ENCODE data around the gene NQO2. TPM values are rescaled to one million over a fixed set of nuclear protein-coding genes. Genes with fewer than 3 reads are reported as not detected.
"Not testable (repeated sequence)": the region's sequence is repeated elsewhere in the genome, so short reads cannot be mapped to it uniquely, and the experiment has no call there.

Gene NQO2
- total and polyA plus RNA-seq, 2 experiments from 2014 or later: 23.4 to 38.5 TPM

DNA sequence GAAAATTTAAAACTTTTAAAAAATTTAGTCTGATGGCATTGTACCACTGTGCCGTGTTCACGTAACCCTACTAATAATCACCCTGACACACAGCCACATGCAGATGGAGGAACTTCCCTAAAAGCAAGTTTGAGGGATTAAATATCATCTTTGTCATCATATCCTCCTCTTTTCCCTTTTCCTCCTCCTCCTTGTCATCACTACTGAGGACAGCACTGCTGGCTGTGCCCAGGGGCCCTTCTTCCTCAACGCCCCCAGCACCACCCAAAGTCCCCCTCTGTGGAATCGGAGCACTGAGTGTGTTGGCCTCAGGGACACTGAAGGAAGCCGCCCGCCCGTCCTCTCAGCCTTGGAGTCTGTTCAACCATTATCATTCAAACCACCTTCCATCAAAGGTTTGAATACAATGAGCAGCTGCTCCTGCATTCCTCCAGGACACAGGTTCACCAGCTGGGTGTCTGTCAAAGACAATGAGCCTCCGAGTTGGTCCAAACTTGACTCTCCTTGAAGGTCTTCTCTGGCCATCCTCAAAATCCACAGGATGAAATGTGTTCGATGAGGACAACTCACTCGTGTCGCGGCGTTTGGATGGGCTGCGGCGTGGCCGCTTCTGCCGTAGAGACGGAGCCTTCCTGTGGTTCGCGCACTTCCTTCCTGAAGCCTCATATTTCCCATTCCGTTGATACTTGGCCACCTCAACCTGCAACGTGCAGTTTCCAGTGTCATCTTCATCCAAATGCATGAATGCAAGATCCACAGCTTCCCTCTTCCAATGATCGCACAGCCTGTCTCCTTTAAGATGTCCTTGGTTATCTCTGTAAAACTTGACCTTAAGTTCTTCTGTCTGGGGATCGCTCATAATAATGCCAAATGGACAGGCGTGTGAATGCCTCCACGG lies 23.3 kb downstream of the NQO2 start:
- H3K9me2 ChIP-seq (replicated peaks; ENCODE audit: insufficient read depth): no peaks in the 10 kb centered on the region
- no peaks in the 10 kb centered on the region for H3K79me2 ChIP-seq
- WGBS (ENCODE audit: low lambda C conversion rate, missing lambda C conversion rate): 96% methylated on average over 26 of the region's 26 CpGs
- TF ChIP-seq EZH2 (IDR thresholded peaks at IDR 0.05; ENCODE audit: borderline replicate concordance): no peak
- TF ChIP-seq, protein P1, sequence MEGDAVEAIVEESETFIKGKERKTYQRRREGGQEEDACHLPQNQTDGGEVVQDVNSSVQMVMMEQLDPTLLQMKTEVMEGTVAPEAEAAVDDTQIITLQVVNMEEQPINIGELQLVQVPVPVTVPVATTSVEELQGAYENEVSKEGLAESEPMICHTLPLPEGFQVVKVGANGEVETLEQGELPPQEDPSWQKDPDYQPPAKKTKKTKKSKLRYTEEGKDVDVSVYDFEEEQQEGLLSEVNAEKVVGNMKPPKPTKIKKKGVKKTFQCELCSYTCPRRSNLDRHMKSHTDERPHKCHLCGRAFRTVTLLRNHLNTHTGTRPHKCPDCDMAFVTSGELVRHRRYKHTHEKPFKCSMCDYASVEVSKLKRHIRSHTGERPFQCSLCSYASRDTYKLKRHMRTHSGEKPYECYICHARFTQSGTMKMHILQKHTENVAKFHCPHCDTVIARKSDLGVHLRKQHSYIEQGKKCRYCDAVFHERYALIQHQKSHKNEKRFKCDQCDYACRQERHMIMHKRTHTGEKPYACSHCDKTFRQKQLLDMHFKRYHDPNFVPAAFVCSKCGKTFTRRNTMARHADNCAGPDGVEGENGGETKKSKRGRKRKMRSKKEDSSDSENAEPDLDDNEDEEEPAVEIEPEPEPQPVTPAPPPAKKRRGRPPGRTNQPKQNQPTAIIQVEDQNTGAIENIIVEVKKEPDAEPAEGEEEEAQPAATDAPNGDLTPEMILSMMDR (IDR thresholded peaks at IDR 0.05; ENCODE audit: poor library complexity): no peak
- no peak for TF ChIP-seq EZH2phosphoT487 (IDR thresholded peaks at IDR 0.05; ENCODE audit: low read depth, severe bottlenecking, unreplicated experiment)
- no peak for DNase-seq (ENCODE audit: low spot score)
- H3K4me1 ChIP-seq (ENCODE audit: insufficient read depth): peaks cover 10% of the 10 kb centered on the region
- H4K20me1 ChIP-seq (ENCODE audit: insufficient read depth, poor library complexity, severe bottlenecking): no peaks in the 10 kb centered on the region
- no peak overlapping the region for H3K4me3 ChIP-seq
- no peaks in the 10 kb centered on the region for H3K36me3 ChIP-seq (replicated peaks; ENCODE audit: insufficient read depth, low read depth)
- no peaks in the 10 kb centered on the region for H3K9me3 ChIP-seq (ENCODE audit: low read depth)
- H2AFZ ChIP-seq: peak overlapping the region; percentile 40
- H3K27me3 ChIP-seq: no peaks in the 10 kb centered on the region
- H3K4me2 ChIP-seq: peak overlapping the region; percentile 66
- H3K27ac ChIP-seq: peak overlapping the region; percentile 46

DNA sequence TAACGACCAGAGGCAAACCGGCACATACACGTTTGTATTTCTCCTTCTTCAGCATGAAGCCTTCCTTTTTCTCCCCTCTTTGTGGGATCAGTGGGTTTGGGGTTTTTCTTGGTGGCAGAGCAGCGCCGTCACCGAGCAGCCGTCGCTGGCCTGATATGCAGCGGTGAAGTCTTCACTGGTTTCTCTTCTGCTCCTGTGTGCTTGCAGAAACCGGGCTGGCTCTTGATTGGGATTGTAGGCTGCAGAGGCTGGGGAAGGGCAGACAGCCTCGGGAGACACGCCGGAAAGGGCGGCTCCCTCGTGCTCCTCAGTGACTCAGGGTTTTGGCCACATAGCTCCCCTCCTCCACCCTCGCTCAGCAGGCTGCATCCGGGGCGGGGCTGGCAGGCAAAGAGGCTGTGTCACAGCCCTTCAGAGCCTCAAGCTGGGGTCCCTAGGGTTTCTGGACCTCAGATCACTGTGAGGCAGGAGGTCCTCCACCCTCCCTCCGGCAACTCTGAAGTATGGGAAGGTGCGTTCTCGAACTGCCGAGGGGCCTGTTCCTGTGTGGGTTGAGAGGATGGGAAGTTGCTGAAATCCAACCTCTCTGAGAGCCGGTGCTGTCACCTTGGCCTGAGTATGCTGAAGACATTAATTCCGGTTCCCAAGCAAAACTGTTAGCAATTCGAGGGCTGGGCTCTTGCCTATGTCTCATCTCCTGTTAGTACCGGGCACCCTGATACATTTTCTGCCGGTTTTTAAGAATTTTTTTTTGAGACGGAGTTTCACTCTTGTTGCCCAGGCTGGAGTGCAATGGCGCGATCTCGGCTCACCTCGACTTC lies 24.2 kb downstream of the NQO2 start:
- no peaks in the 10 kb centered on the region for H3K36me3 ChIP-seq (replicated peaks; ENCODE audit: insufficient read depth, low read depth)

DNA sequence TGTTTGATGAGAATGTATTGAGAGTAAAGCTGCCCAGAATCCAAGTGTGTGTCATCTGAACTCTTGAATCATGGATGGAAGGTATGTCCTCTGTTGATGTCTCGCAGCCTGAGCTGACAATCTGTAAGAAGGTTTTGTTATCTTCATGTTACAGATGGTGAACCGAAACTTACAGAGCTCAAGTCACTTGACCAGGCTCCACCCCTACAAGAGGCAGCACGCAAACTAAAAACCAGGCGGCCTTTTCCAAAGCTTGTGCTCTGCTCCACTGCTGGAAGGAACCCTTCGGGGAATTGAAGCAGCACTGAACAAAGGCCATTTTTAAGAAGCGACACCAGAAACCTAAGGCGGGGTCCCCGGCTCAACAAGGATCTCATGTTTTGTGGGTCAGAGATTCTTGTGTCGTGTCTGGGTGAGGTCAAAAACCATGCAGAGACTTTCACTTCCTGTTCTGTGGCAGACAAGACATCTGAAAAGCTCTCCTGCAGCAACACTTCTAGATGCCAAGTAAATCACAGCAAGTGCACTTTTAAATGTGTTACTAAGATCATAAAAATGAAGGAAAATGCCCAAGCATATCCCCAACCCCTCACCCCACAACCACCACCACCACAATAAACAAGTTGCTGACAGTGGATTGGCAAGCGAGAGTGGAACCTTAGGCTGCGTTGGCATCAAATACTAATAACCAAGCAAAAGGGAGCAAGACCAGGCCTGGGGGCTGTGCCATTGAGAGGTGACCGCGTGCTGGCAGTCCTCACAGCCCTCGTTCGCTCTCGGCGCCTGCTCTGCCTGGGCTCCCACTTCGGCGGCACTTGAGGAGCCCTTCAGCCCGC lies 27.3 kb downstream of the NQO2 start:
- Histone ChIP-seq H3K4me3 (no peak overlapping the region), H3K27me3 (no peaks in the 10 kb centered on the region), H2AFZ (no peak overlapping the region), H3K4me2 (no peak overlapping the region), H3K36me3 (replicated peaks; ENCODE audit: insufficient read depth, low read depth) (no peaks in the 10 kb centered on the region), H3K9me2 (replicated peaks; ENCODE audit: insufficient read depth) (no peaks in the 10 kb centered on the region), H3K79me2 (no peaks in the 10 kb centered on the region), H3K9me3 (ENCODE audit: low read depth) (no peaks in the 10 kb centered on the region), H4K20me1 (ENCODE audit: insufficient read depth, poor library complexity, severe bottlenecking) (no peaks in the 10 kb centered on the region), H3K4me1 (ENCODE audit: insufficient read depth) (peaks cover 10% of the 10 kb centered on the region), H3K27ac (no peak overlapping the region)
- no peak for DNase-seq (ENCODE audit: low spot score)
- TF ChIP-seq EZH2phosphoT487 (IDR thresholded peaks at IDR 0.05; ENCODE audit: low read depth, severe bottlenecking, unreplicated experiment): no peak
- no peak for TF ChIP-seq EZH2 (IDR thresholded peaks at IDR 0.05; ENCODE audit: borderline replicate concordance)
- TF ChIP-seq, protein P1 (IDR thresholded peaks at IDR 0.05; ENCODE audit: poor library complexity): no peak
- 90% methylated on average over 20 of the region's 20 CpGs for WGBS (ENCODE audit: low lambda C conversion rate, missing lambda C conversion rate)

More for the DNA sequence above, 24.2 kb downstream of the NQO2 start:
- H4K20me1 ChIP-seq (ENCODE audit: insufficient read depth, poor library complexity, severe bottlenecking): no peaks in the 10 kb centered on the region
- no peak for TF ChIP-seq EZH2 (IDR thresholded peaks at IDR 0.05; ENCODE audit: borderline replicate concordance)
- TF ChIP-seq, protein P1 (IDR thresholded peaks at IDR 0.05; ENCODE audit: poor library complexity): no peak
- no peak for TF ChIP-seq EZH2phosphoT487 (IDR thresholded peaks at IDR 0.05; ENCODE audit: low read depth, severe bottlenecking, unreplicated experiment)
- no peaks in the 10 kb centered on the region for H3K9me3 ChIP-seq (ENCODE audit: low read depth)
- peak; percentile 85 for DNase-seq (ENCODE audit: low spot score)
- H2AFZ ChIP-seq: peak overlapping the region; percentile 56
- 67% methylated on average over 32 of the region's 32 CpGs for WGBS (ENCODE audit: low lambda C conversion rate, missing lambda C conversion rate)
- H3K27me3 ChIP-seq: no peaks in the 10 kb centered on the region
- H3K4me1 ChIP-seq (ENCODE audit: insufficient read depth): peaks cover 10% of the 10 kb centered on the region
- no peaks in the 10 kb centered on the region for H3K79me2 ChIP-seq
- no peak overlapping the region for H3K4me3 ChIP-seq
- H3K27ac ChIP-seq: peak overlapping the region; percentile 78
- no peaks in the 10 kb centered on the region for H3K9me2 ChIP-seq (replicated peaks; ENCODE audit: insufficient read depth)
- H3K4me2 ChIP-seq: peak overlapping the region; percentile 66

DNA sequence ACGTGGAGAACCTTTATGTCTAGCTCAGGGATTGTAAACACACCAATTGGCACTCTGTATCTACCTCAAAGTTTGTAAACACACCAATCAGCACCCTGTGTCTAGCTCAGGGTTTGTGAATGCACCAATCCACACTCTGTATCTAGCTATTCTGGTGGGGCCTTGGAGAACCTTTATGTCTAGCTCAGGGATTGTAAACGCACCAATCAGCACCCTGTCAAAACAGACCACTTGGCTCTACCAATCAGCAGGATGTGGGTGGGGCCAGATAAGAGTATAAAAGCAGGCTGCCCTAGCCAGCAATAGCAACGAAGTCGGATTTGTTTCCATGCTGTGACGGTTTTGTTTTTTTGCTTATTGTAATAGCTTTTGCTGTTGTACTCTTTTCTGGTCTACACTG lies 28.5 kb downstream of the NQO2 start:
- H3K9me3 ChIP-seq (ENCODE audit: low read depth); H3K4me1 ChIP-seq (ENCODE audit: insufficient read depth); H3K27ac ChIP-seq; H3K4me2 ChIP-seq; H3K4me3 ChIP-seq; H3K27me3 ChIP-seq; H4K20me1 ChIP-seq (ENCODE audit: insufficient read depth, poor library complexity, severe bottlenecking); DNase-seq (ENCODE audit: low spot score); H3K36me3 ChIP-seq (replicated peaks; ENCODE audit: insufficient read depth, low read depth); H3K79me2 ChIP-seq; H2AFZ ChIP-seq; H3K9me2 ChIP-seq (replicated peaks; ENCODE audit: insufficient read depth): not testable (repeated sequence)
- 92% methylated on average over 5 of the region's 5 CpGs for WGBS (ENCODE audit: low lambda C conversion rate, missing lambda C conversion rate)

Data from hepatocyte (in vitro differentiated cells).